Right atrium auricular region (tissue), 2 donors: ENCODE results near the gene ARHGAP6. TPM values are rescaled to one million over a fixed set of nuclear protein-coding genes. Genes with fewer than 3 reads are reported as not detected.

ENCODE experiments used
- DNase-seq: peaks from one replicate; pipeline ENCODE4 v3.0.0-alpha.2; 2019; ENCODE audit warnings: low spot score
- H3K27ac ChIP-seq, 2 donors: fragments of 200-600 bp; sonication (generic); 1 replicate in 1 of 2; 2 replicates in 1 of 2; pipeline ENCODE4 v1.5.1; 2016 to 2019
- H3K27me3 ChIP-seq, 2 donors: fragments of 200-600 bp; sonication (generic); one replicate each; pipeline versions ENCODE4 v1.5.1 to v1.6.0; 2017 to 2019
- H3K36me3 ChIP-seq: fragments of 200-600 bp; sonication (generic); one replicate; pipeline ENCODE4 v1.5.1; 2016
- H3K4me1 ChIP-seq, 2 donors: fragments of 200-600 bp; sonication (generic); one replicate each; pipeline versions ENCODE4 v1.5.1 to v1.6.0; 2017 to 2019
- H3K4me3 ChIP-seq, 2 donors: fragments of 200-600 bp; sonication (generic); 1 replicate in 1 of 2; 2 replicates in 1 of 2; pipeline ENCODE4 v1.5.1; 2017 to 2019; ENCODE audit warnings: mild to moderate bottlenecking in 1 of 2, moderate library complexity in 1 of 2
- H3K9me3 ChIP-seq, 2 donors: fragments of 200-600 bp; sonication (generic); one replicate each; pipeline ENCODE4 v1.5.1; 2019
- total RNA-seq, 2 donors: library from RNA; depleted of rRNA; stranded (reverse); fragments of >200 nt; gene quantifications; one replicate each; pipeline ENCODE4 v1.1.0, GENCODE V29; 2016
- TF ChIP-seq, protein P1 (sequence below), 2 donors: fragments of 200-600 bp; sonication (generic); IDR thresholded peaks; one replicate each; pipeline ENCODE4 v1.5.1; 2019; ENCODE audit warnings: antibody characterized with exemption in 2 of 2

ARHGAP6 gene
- total RNA-seq, 2 donors from 2014 or later, result 5.1 to 9.4 TPM

DNA sequence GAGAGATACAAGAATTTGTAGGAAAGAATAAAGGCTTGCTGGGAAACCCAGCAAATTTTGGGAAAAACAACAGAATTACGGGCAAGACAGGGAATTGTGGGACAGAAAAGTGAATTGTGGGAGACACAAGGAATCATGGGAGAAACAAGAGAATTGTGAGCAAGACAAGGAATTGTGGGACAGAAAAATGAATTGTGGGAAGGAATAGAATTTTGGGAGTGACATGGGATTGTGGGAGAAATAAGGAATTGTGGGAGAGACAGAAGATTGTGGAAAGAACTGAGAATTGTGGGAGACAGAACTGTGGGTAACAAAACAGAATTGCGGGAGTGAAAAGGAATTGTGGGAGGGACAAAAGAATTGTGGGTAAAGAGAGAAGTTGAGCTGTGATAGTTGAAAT is 555.8 kb downstream of the ARHGAP6 start:
- no peaks in the 10 kb centered on the region for H3K9me3 ChIP-seq
- H3K4me1 ChIP-seq, result peaks cover 0 to 18% of the 10 kb centered on the region in 2 donors
- DNase-seq, result no peak
- no peak overlapping the region for H3K27ac ChIP-seq
- no peaks in the 10 kb centered on the region for H3K27me3 ChIP-seq
- no peak overlapping the region for H3K4me3 ChIP-seq
- TF ChIP-seq, protein P1, sequence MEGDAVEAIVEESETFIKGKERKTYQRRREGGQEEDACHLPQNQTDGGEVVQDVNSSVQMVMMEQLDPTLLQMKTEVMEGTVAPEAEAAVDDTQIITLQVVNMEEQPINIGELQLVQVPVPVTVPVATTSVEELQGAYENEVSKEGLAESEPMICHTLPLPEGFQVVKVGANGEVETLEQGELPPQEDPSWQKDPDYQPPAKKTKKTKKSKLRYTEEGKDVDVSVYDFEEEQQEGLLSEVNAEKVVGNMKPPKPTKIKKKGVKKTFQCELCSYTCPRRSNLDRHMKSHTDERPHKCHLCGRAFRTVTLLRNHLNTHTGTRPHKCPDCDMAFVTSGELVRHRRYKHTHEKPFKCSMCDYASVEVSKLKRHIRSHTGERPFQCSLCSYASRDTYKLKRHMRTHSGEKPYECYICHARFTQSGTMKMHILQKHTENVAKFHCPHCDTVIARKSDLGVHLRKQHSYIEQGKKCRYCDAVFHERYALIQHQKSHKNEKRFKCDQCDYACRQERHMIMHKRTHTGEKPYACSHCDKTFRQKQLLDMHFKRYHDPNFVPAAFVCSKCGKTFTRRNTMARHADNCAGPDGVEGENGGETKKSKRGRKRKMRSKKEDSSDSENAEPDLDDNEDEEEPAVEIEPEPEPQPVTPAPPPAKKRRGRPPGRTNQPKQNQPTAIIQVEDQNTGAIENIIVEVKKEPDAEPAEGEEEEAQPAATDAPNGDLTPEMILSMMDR (IDR thresholded peaks at IDR 0.05), result no peak
- H3K36me3 ChIP-seq, result peaks cover 4% of the 10 kb centered on the region

DNA sequence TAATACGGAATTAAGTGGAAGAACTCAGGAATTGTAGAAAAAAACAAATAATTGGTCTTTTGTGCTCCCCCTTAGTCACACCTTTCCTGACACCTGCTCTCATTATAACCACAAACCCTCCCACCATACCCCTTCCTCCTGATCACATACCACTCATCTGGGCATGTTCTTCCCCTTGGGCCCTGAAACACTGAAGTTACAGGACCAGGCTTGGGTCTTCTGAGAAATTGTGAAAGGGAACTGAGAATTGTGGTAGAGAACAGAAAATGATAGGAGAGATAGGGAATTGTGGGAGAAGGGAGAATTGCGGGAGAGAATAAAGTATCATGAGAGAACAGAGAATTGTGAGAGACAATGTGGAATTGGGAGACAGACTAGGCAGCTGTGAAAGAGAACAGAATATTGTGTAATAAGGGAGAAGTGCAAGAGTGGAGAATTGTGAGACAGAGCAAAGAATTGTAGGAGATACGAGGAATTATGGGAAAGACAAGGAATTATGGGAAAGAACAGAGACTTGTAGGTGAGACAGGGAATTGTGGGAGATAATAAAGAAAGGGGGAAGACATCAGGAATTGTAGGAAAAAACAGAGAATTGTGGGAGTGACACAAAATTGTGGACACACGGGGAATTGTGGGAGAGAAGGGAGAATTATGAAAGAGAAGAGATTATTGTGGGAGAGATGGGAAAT is 557.3 kb downstream of the ARHGAP6 start:
- TF ChIP-seq, protein P1 (IDR thresholded peaks at IDR 0.05), result no peak
- H3K9me3 ChIP-seq, result no peaks in the 10 kb centered on the region
- no peak overlapping the region for H3K27ac ChIP-seq
- no peak for DNase-seq
- H3K36me3 ChIP-seq, result no peaks in the 10 kb centered on the region
- peaks cover 0 to 11% of the 10 kb centered on the region in 2 donors for H3K4me1 ChIP-seq
- no peak overlapping the region for H3K4me3 ChIP-seq
- no peaks in the 10 kb centered on the region for H3K27me3 ChIP-seq

DNA sequence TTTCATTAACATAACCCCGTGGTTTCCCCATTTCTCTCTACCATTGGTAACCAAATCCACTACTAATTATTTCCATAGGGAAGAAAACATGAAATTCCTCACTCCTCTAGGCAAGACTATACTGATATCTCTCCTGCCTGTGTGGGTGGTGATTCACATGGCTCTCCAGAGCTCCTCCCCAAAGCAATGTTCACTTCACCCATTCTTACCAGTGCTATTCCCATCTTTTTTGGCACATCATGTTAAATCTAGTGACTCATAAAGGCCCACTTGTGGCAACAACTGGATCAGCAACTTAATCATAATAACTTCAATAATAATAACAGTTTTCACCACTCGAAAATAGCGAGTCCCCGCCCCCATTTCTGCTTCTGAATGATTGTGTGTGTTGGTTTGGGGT is 560.6 kb downstream of the ARHGAP6 start:
- TF ChIP-seq, protein P1 (IDR thresholded peaks at IDR 0.05), result no peak
- Histone ChIP-seq H3K27ac (no peak overlapping the region), H3K4me1 (no peaks in the 10 kb centered on the region), H3K27me3 (no peaks in the 10 kb centered on the region), H3K36me3 (no peaks in the 10 kb centered on the region), H3K4me3 (no peak overlapping the region), H3K9me3 (no peaks in the 10 kb centered on the region)
- no peak for DNase-seq

DNA sequence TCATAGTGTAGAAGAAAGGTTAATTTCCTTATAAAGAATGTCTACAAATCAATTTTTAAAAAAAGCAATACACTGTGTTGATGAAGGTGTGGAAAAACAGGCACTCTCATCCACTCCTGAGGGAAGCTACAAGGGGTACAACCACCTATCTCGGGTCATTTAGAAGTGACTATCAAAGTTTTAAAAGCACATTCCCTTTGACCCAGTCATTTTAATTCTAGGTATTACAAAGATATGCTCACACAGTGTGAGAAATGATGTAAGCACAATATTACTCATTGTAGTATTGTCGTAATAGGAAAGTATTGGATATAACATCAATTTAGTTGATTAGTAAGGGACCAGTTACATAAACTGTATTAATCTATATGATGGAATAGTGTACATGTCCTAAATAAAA is 562.0 kb downstream of the ARHGAP6 start:
- no peak for DNase-seq
- Histone ChIP-seq H3K9me3 (no peaks in the 10 kb centered on the region), H3K36me3 (no peaks in the 10 kb centered on the region), H3K4me3 (no peak overlapping the region), H3K27ac (no peak overlapping the region), H3K27me3 (no peaks in the 10 kb centered on the region), H3K4me1 (no peaks in the 10 kb centered on the region)
- TF ChIP-seq, protein P1 (IDR thresholded peaks at IDR 0.05), result no peak

DNA sequence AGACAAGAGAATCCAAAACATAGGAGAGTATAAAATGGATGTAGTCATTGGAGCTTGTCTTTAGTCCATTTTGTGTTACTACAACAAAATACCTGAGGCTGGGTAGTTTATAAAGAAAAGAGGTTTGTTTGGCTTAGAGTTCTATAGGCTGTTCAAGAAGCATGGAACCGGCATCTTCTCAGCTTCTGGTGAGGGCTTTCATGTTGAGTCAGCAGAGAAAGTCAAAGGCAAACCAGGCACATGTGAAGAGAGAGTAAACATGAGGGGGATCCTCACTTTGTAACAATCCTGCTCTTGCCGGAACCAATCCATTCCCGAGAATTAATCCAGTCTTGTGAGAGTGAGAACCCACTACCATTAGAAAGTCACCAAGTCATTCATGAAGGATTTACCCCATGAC is 562.7 kb downstream of the ARHGAP6 start:
- Histone ChIP-seq H3K27ac (no peak overlapping the region), H3K4me3 (no peak overlapping the region), H3K9me3 (no peaks in the 10 kb centered on the region), H3K4me1 (no peaks in the 10 kb centered on the region), H3K36me3 (no peaks in the 10 kb centered on the region), H3K27me3 (no peaks in the 10 kb centered on the region)
- TF ChIP-seq, protein P1 (IDR thresholded peaks at IDR 0.05), result no peak
- no peak for DNase-seq
